Dermis lymphatic vessel endothelial cell (primary cell): ENCODE data around the gene LDHB. TPM values are rescaled to one million over a fixed set of nuclear protein-coding genes. Genes with fewer than 3 reads are reported as not detected.

Experiments used
- total RNA-seq: library from RNA; depleted of rRNA; stranded (reverse); fragments of >200 nt; gene quantifications from 2 replicates; pipeline ENCODE4 v1.2.1, GENCODE V29; 2014

LDHB gene
- total RNA-seq, result 166 and 186 TPM in 2 replicates

DNA sequence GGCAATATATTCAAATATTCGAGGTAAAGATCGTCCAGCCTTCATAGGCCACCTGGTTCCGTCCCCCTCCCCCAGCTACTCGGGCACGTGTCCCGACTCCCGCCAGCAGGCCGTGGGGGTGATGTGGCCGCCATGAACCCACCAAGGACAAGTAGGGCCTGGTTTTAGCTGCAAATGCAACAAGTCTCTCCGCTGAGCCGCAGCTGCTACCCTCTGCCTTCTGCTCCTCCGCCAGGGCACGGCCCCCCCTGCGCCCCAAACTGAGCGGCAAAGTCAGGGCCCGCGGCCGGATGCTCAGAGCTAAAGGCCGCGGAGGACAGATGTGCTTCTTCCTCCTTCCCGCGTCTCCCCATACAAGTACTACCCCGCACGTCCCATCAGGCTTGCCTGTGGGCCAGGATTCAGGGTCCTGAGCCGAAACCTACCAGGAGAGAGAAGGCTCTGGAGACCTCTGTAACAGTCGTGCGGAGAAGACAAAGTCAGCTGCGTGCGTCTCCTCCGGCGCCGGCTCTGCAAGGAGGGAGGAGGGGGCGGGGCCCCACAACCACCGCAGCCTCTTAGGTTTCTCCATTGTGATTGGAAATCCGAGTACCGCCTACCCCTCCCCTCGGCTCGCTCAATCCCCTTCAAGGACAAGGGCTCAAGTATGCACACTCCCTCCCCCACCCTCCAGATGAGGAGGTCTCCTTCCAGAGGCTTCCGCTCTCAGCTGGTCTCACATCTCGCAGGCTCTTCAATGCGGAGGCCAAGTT, at the start of gene LDHB:
TSS of gene LDHB (minus strand) at position 517 of the 752 bp plus-strand sequence. CDS start 3,171 bp downstream, outside the sequence.

DNA sequence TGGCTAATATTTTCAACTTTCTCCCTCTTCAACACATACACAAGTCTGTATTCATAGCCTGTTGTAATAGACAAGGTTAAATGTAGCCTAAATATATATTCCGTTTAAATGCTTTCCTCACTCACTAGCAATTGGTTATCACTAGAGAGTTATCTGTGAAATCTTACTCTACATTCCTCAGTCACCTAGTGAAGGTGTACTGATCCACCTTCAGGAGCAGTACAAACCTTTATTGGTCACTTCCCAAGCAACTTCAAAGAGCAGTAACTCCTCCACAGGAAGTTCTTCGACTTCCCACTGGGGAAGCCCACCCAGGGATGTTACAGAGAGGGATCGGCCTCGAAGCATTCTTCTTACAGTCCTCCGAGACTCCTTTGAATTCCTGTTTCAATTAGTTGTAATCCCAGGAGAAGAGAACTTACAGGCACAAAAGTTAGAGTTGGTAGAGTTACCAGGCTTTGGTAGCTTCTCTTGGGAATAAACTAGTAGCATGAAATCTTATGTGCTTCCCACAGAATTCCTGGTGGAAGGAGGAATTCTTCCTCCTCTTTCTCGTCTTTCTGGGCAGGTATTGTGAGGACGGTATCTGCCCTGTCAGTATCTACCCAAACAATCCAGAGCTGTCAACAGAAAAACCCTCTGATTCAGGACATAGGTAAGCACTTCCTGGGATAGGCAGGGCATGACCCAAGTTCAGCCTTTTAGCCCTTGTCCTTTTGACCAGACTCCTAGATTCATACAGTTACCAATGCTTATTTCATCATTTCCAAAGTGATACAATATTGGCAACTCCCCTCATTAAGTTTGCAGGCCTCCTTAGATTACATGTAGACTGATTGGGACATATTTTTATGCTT, 53.2 kb downstream of the LDHB start, which contains the start of gene GYS2:
TSS of gene GYS2 (minus strand) at position 603 of the 857 bp plus-strand sequence. CDS start at position 348, 255 bp downstream.

Other genes starting within 250 kb of the LDHB start
- 6.7 and 7.0 TPM in 2 replicates for gene PYROXD1, start 220.2 kb downstream of the LDHB start, total RNA-seq
- 94.9 and 111 TPM in 2 replicates for gene RECQL, start 156.2 kb downstream of the LDHB start, total RNA-seq
- 17.4 and 23.2 TPM in 2 replicates for gene GOLT1B, start 156.1 kb downstream of the LDHB start, total RNA-seq
- gene SPX, start 131.5 kb downstream of the LDHB start, total RNA-seq, result under 0.01 and 0.22 TPM in 2 replicates
- gene GYS2, start 53.0 kb downstream of the LDHB start, total RNA-seq, result not detected in 2 replicates
- under 0.01 and 0.09 TPM in 2 replicates for gene KCNJ8, start 116.9 kb upstream of the LDHB start, total RNA-seq